ENCODE data around the gene PLXNA1.
A peak's percentile ranks its signal among the peaks of the same experiment; 100 is the strongest.

Gene PLXNA1

DNA sequence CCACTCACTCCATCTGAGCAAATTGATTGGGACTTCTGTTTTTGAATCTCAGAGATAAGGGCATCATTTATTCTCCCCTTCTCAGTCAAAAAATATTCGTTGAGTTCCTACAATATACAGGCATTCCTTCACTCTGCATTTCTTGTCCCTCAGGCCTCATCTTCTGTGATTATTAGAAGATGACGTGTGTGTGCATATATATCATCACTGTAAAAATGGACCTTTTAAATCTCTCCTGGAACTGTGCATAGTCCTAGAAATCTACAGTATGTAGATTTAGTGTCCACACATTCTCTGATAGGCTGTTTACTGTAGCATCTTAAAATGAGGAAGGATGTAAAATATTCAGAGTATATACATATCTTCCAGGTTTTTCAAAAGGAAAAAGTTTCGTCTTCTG lies 43.2 kb upstream of the PLXNA1 start:
- Histone ChIP-seq H3K9me3 (ENCODE audit: severe bottlenecking) (no peaks in the 10 kb centered on the region), H3K4me1 (ENCODE audit: insufficient read depth, poor library complexity, severe bottlenecking) (no peaks in the 10 kb centered on the region), H3K4me3 (ENCODE audit: severe bottlenecking) (no peak overlapping the region), H3K27ac (ENCODE audit: poor library complexity, severe bottlenecking) (no peak overlapping the region), H3K36me3 (ENCODE audit: low read depth) (no peaks in the 10 kb centered on the region), H3K27me3 (ENCODE audit: insufficient read depth, poor library complexity, severe bottlenecking) (no peaks in the 10 kb centered on the region)
- ATAC-seq (ENCODE audit: low read depth) (no peak), DNase-seq (ENCODE audit: low spot score) (no peak)
- TF ChIP-seq, protein P1, sequence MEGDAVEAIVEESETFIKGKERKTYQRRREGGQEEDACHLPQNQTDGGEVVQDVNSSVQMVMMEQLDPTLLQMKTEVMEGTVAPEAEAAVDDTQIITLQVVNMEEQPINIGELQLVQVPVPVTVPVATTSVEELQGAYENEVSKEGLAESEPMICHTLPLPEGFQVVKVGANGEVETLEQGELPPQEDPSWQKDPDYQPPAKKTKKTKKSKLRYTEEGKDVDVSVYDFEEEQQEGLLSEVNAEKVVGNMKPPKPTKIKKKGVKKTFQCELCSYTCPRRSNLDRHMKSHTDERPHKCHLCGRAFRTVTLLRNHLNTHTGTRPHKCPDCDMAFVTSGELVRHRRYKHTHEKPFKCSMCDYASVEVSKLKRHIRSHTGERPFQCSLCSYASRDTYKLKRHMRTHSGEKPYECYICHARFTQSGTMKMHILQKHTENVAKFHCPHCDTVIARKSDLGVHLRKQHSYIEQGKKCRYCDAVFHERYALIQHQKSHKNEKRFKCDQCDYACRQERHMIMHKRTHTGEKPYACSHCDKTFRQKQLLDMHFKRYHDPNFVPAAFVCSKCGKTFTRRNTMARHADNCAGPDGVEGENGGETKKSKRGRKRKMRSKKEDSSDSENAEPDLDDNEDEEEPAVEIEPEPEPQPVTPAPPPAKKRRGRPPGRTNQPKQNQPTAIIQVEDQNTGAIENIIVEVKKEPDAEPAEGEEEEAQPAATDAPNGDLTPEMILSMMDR (IDR thresholded peaks at IDR 0.05; ENCODE audit: poor library complexity, severe bottlenecking), result no peak

DNA sequence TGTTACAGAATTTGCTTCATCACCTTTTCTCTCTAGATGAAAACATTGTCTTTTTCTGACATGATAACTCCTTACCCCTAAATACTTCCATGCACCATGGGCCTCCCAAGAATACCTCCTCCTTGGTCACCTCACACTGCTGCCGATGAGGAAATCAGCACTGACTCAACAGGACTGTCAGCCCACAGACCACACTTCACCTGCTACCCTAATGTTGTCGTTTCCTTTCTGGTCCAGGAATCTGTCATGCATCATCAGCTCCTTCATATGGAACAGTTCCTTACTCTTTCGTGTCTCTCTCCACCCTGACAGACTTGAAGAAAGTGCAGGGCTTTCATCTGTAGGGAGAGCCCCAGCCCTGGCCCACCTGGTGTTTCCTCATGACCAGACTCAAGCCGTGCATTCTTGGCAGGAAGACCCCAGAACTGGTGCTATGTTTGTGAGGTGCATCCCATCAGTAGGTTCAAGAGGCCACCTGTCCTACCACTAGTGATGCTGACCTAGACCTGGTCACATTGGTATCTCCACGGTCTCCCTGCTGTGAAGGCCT lies 41.1 kb upstream of the PLXNA1 start:
- DNase-seq (ENCODE audit: low spot score) (no peak), ATAC-seq (ENCODE audit: low read depth) (no peak; the same call in 2 of the 3 replicates)
- H3K4me1 ChIP-seq (ENCODE audit: insufficient read depth, poor library complexity, severe bottlenecking), result no peaks in the 10 kb centered on the region
- no peaks in the 10 kb centered on the region for H3K36me3 ChIP-seq (ENCODE audit: low read depth)
- no peaks in the 10 kb centered on the region for H3K9me3 ChIP-seq (ENCODE audit: severe bottlenecking)
- no peak overlapping the region for H3K27ac ChIP-seq (ENCODE audit: poor library complexity, severe bottlenecking)
- H3K27me3 ChIP-seq (ENCODE audit: insufficient read depth, poor library complexity, severe bottlenecking), result no peaks in the 10 kb centered on the region
- no peak overlapping the region for H3K4me3 ChIP-seq (ENCODE audit: severe bottlenecking)
- TF ChIP-seq, protein P1 (IDR thresholded peaks at IDR 0.05; ENCODE audit: poor library complexity, severe bottlenecking), result no peak

DNA sequence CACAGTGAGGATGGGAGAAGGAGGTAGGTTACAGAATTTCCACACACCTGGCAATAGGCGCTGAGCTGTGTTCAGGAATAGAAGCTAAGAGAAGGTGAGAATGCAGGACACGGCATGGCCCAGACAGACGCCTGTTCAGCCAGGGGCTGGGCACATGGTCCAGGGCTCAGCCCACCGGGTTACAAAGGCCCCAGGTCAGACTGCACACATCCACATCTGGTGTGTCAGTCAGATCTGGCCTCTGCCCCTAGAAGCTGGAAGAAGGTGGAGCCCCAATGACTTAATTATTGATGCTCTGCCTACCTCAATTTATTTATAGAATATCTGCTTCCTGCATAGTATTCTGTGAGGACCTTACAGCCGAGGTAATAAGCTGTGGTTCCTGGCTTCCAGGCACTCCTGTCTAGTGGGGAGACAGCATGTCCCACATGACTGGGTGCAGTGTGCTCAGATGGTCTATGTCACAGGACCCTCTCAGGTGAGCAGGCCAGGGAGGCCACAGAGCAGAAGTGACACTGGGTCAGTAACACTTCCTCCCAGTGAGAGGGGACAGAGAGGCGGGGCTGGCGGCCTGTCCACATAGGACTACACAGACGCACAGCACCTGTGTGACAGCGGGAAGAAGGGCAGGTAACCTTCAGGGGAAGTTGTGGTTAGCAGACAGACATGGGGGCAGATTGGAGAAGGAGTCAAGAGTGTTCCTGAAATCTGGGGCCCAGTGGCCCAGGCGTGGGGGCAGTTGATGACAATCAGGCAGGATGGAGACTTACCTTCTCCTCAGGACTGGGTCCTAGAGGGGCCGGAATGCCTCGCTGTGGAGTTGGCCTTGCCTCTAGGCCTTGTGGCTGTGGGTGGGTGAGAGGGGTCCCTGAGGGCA lies 38.6 kb upstream of the PLXNA1 start:
- Histone ChIP-seq H3K4me3 (ENCODE audit: severe bottlenecking) (no peak overlapping the region), H3K27ac (ENCODE audit: poor library complexity, severe bottlenecking) (no peak overlapping the region), H3K9me3 (ENCODE audit: severe bottlenecking) (no peaks in the 10 kb centered on the region), H3K27me3 (ENCODE audit: insufficient read depth, poor library complexity, severe bottlenecking) (no peaks in the 10 kb centered on the region), H3K36me3 (ENCODE audit: low read depth) (no peaks in the 10 kb centered on the region), H3K4me1 (ENCODE audit: insufficient read depth, poor library complexity, severe bottlenecking) (no peaks in the 10 kb centered on the region)
- DNase-seq (ENCODE audit: low spot score), result peak; percentile 49
- no peak for ATAC-seq (ENCODE audit: low read depth)
- TF ChIP-seq, protein P1 (IDR thresholded peaks at IDR 0.05; ENCODE audit: poor library complexity, severe bottlenecking), result no peak

DNA sequence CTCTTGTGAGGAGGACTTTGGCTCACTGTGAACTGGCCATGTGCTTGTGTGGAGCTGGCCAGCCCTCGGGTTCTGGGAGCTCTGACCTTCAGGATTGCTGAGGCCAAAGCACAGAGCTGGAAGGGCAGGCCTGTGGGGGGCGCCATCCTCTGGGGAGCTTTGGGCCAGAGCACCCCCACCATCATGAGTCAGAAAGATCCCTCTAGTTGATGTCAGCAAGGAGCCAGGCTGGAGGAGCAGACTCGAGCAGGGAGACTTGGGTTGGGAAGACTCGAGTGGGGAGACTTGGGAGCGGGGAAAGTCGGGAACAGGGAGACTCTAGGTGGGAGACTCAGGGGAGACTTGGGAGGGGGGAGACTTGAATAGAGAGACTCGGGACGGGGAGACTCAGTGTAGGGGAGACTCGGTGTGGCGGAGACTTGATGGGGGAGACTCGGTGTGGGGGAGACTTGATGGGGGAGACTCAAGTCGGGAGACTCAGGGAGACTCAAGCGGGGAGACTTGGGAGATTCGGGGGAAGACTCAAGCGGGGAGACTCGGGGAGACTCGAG lies 37.7 kb upstream of the PLXNA1 start:
- no peaks in the 10 kb centered on the region for H3K36me3 ChIP-seq (ENCODE audit: low read depth)
- no peaks in the 10 kb centered on the region for H3K9me3 ChIP-seq (ENCODE audit: severe bottlenecking)
- no peak for DNase-seq (ENCODE audit: low spot score)
- TF ChIP-seq, protein P1 (IDR thresholded peaks at IDR 0.05; ENCODE audit: poor library complexity, severe bottlenecking), result no peak
- H3K4me3 ChIP-seq (ENCODE audit: severe bottlenecking), result no peak overlapping the region
- H3K4me1 ChIP-seq (ENCODE audit: insufficient read depth, poor library complexity, severe bottlenecking), result no peaks in the 10 kb centered on the region
- H3K27me3 ChIP-seq (ENCODE audit: insufficient read depth, poor library complexity, severe bottlenecking), result no peaks in the 10 kb centered on the region
- H3K27ac ChIP-seq (ENCODE audit: poor library complexity, severe bottlenecking), result no peak overlapping the region
- no peak for ATAC-seq (ENCODE audit: low read depth)

Data from RWPE2 (cell line).